OCI-LY3 (cell line): Measurements from ENCODE around the gene ZMIZ1.

Experiments used
- H2AFZ ChIP-seq: fragments of 200-600, 300-600 bp; shearing (Covaris generic); 2 replicates; pipeline ENCODE4 v1.6.0; 2014; ENCODE audit warnings: antibody characterized with exemption, low read depth, low read length
- H3K27ac ChIP-seq: fragments of 200-600, 300-600 bp; sonication (generic); 2 replicates; pipeline ENCODE4 v1.5.1; 2014; ENCODE audit warnings: mild to moderate bottlenecking, low read length, moderate library complexity, mixed read lengths
- H3K27me3 ChIP-seq: fragments of 200-600, 300-600 bp; sonication (generic); 2 replicates; pipeline ENCODE4 v1.6.1; 2014; ENCODE audit warnings: low read depth, low read length, mixed read lengths
- H3K36me3 ChIP-seq: fragments of 200-600, 300-600 bp; sonication (generic); replicated peaks from 2 replicates; pipeline ENCODE3; 2014; ENCODE audit warnings: low read depth, low read length, mixed read lengths
- H3K4me1 ChIP-seq: fragments of 300-600, 200-600 bp; sonication (generic); 2 replicates; pipeline ENCODE4 v1.6.1; 2014; ENCODE audit warnings: low read length, mixed read lengths
- H3K4me2 ChIP-seq: fragments of 200-600, 300-600 bp; sonication (generic); 2 replicates; pipeline ENCODE4 v1.6.1; 2014; ENCODE audit warnings: low read length, mixed read lengths
- H3K4me3 ChIP-seq: fragments of 300-600, 200-600 bp; sonication (generic); 2 replicates; pipeline ENCODE4 v1.5.1; 2014; ENCODE audit warnings: antibody characterized with exemption, mild to moderate bottlenecking, low read length, moderate library complexity
- H3K79me2 ChIP-seq: fragments of 300-600, 200-600 bp; shearing (Covaris generic); 2 replicates; pipeline ENCODE4 v1.6.1; 2014; ENCODE audit warnings: mild to moderate bottlenecking, low read length, mixed read lengths
- H3K9ac ChIP-seq: fragments of 300-600, 200-600 bp; shearing (Covaris generic); 2 replicates; pipeline ENCODE4 v1.6.0; 2014; ENCODE audit warnings: mild to moderate bottlenecking, low read length, moderate library complexity
- H3K9me3 ChIP-seq: fragments of 200-600, 300-600 bp; shearing (Covaris generic); 2 replicates; pipeline ENCODE4 v1.6.1; 2014; ENCODE audit warnings: low read length, mixed read lengths; ENCODE audit not compliant: insufficient read depth
- H4K20me1 ChIP-seq: fragments of 200-600, 300-600 bp; sonication (generic); 2 replicates; pipeline ENCODE4 v1.6.1; 2016; ENCODE audit warnings: low read length, mixed read lengths; ENCODE audit not compliant: insufficient read depth
- EZH2phosphoT487 ChIP-seq: fragments of 200-600 bp; shearing (Covaris generic); IDR thresholded peaks from 2 replicates; pipeline ENCODE4 v1.6.1; 2018; ENCODE audit warnings: antibody characterized with exemption, mixed run types, low read depth
- TF ChIP-seq, protein P1 (sequence below): fragments of 200-600, 300-600 bp; sonication (generic); IDR thresholded peaks from 2 replicates; pipeline ENCODE4 v1.5.1; 2014; ENCODE audit warnings: antibody characterized with exemption, low read length, low read depth

The ZMIZ1 gene

DNA sequence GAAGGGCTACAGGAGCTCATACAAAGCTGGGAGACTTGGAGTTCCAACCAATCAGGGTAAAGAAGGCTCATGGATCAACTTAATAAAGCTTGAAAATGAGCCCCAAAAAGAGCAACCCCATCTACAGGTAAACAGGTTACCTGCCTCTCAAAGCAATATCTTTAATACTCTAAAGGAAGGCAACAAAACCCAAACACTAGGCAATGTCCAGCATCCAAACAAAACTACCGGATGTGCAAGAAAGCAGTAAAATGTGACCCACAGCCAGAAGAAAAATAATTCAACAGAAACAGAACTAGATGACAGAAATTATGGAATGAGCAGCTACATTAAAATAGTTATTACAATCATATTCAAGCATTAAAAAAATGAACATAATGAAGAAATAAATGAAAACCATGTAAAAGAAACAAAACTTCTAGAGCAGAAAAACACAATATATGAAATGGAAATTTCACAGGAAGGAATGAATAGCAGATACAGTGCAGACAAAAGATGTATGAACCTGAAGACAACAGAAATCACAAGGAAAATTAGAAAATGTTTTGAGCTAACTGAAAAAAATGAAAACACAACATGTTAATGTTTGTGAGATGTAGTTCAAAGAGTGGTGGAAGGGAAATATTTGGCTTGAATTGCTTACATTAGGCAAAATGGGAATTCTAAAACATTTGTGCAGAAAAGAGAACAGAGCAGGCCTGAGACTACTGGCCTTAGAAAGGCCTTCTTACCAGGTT lies 30.5 kb upstream of the ZMIZ1 start:
- Histone ChIP-seq H3K79me2 (no peaks in the 10 kb centered on the region), H4K20me1 (no peaks in the 10 kb centered on the region), H3K4me3 (no peak overlapping the region), H3K36me3 (no peaks in the 10 kb centered on the region), H3K9me3 (no peaks in the 10 kb centered on the region), H3K9ac (no peak overlapping the region), H3K27ac (no peak overlapping the region), H2AFZ (no peak overlapping the region), H3K4me1 (no peaks in the 10 kb centered on the region), H3K4me2 (no peak overlapping the region), H3K27me3 (peaks cover 33% of the 10 kb centered on the region)
- no peak for TF ChIP-seq EZH2phosphoT487
- TF ChIP-seq, protein P1, sequence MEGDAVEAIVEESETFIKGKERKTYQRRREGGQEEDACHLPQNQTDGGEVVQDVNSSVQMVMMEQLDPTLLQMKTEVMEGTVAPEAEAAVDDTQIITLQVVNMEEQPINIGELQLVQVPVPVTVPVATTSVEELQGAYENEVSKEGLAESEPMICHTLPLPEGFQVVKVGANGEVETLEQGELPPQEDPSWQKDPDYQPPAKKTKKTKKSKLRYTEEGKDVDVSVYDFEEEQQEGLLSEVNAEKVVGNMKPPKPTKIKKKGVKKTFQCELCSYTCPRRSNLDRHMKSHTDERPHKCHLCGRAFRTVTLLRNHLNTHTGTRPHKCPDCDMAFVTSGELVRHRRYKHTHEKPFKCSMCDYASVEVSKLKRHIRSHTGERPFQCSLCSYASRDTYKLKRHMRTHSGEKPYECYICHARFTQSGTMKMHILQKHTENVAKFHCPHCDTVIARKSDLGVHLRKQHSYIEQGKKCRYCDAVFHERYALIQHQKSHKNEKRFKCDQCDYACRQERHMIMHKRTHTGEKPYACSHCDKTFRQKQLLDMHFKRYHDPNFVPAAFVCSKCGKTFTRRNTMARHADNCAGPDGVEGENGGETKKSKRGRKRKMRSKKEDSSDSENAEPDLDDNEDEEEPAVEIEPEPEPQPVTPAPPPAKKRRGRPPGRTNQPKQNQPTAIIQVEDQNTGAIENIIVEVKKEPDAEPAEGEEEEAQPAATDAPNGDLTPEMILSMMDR: no peak

GRCh38 chr10:79038841-79039201 lies 29.9 kb upstream of the ZMIZ1 start:
- no peak overlapping the region for H3K9ac ChIP-seq
- no peak for TF ChIP-seq EZH2phosphoT487
- TF ChIP-seq, protein P1: no peak
- H2AFZ ChIP-seq: no peak overlapping the region
- H3K27me3 ChIP-seq: peaks cover 37% of the 10 kb centered on the region
- no peaks in the 10 kb centered on the region for H4K20me1 ChIP-seq
- H3K4me1 ChIP-seq: no peaks in the 10 kb centered on the region
- no peaks in the 10 kb centered on the region for H3K79me2 ChIP-seq
- H3K36me3 ChIP-seq: no peaks in the 10 kb centered on the region
- H3K4me3 ChIP-seq: no peak overlapping the region
- no peak overlapping the region for H3K4me2 ChIP-seq
- H3K9me3 ChIP-seq: no peaks in the 10 kb centered on the region
- no peak overlapping the region for H3K27ac ChIP-seq

DNA sequence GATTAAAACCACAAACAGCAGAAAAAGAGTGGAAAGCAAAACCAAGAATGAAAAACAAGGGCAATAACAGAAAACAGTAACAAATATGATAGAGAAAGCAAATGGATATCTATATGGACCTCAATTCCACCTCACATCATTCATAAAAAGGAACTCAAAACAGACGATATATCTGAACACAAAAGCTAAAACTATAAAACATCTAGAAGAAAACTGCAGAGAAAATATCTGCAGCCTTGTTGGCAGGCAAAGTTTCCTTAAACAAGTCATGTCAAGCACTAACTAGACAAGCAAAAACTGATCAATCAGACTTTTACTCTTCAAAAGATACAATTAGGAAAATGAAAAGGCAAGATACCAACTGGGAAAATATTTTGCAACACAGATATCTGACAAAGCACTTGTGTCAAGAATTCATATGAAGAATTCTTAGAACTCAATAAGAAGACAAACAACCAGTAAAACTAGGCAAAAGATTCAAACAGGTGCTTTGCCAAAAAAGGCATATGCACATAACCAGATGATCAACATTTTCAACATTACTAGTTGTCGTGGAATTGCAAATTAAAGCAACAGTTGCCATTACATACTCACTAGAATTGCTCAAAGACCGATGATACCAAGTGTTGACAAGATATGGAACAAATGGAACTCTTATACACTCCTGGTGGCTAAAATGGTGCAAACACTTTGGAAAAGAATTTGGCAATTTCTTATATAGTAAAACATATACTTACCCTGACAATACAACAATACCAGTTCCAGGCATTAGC lies 25.9 kb upstream of the ZMIZ1 start:
- no peaks in the 10 kb centered on the region for H4K20me1 ChIP-seq

More for the DNA sequence above, 25.9 kb upstream of the ZMIZ1 start:
- Histone ChIP-seq H3K4me3 (no peak overlapping the region), H3K4me1 (no peaks in the 10 kb centered on the region), H3K27me3 (peaks cover 31% of the 10 kb centered on the region), H3K9me3 (no peaks in the 10 kb centered on the region), H3K27ac (no peak overlapping the region), H2AFZ (no peak overlapping the region), H3K4me2 (no peak overlapping the region), H3K79me2 (no peaks in the 10 kb centered on the region), H3K36me3 (no peaks in the 10 kb centered on the region), H3K9ac (no peak overlapping the region)
- TF ChIP-seq, protein P1: no peak
- no peak for TF ChIP-seq EZH2phosphoT487
